K562 (cell line): ENCODE results near the gene CENPB. TPM values are rescaled to one million over a fixed set of nuclear protein-coding genes. Genes with fewer than 3 reads are reported as not detected.

Source experiments
- ATAC-seq: fragments of 200-7000 bp; cut with Tn5 transposase; 3 replicates; pipeline ENCODE4 v1.9.1; 2020; ENCODE audit warnings: moderate library complexity
- BruUV-seq: library from RNA; stranded (reverse); fragments of 400-500 nt; replicated peaks from 2 replicates; lab custom pipeline; 2021; lab: Mats Ljungman, UMichigan
- CTCF ChIA-PET: fragments of 300-600 bp; formaldehyde crosslinking; extraction: SDS; loops from one replicate; lab custom pipeline; 2021; ENCODE audit warnings: low intra/inter-chr PET ratio; lab: Yijun Ruan, JAX
- POLR2A ChIA-PET: fragments of 300-600, 350-650 bp; sonication (Branson Sonifier 250); formaldehyde crosslinking; extraction: SDS; loops from one replicate; lab custom pipeline; 2021; ENCODE audit warnings: antibody characterized with exemption, inconsistent platforms; lab: Yijun Ruan, JAX
- DNase-seq, 4 experiments: peaks; one replicate each; pipeline versions ENCODE4 v3.0.0 to v3.0.0-alpha.2; 2011 to 2018; ENCODE audit warnings: low spot score in 3 of 4, mixed read lengths in 3 of 4; ENCODE audit errors: extremely low read depth in 1 of 4
- FAIRE-seq: peaks from 2 replicates; lab custom pipeline; 2011; peaks lifted over from hg19 to GRCh38; lab: Jason Lieb, UNC
- H2AFZ ChIP-seq: 2 replicates; pipeline ENCODE4 v1.6.0; 2011; ENCODE audit warnings: low read depth, low read length, control low read depth, inconsistent platforms
- H3K27ac ChIP-seq: fragments of 200-600 bp; 3 replicates; pipeline ENCODE4 v1.8.0; 2011; ENCODE audit warnings: low read depth, mild to moderate bottlenecking, control low read depth, inconsistent platforms, low read length, moderate library complexity, mixed read lengths; ENCODE audit errors: extremely low read depth
- H3K27me3 ChIP-seq, 2 experiments: fragments of 300-600 bp in 1 of 2; 2 replicates in 1 of 2; 3 replicates in 1 of 2; pipeline versions ENCODE4 v1.6.0 to v1.8.0; 2011; ENCODE audit warnings: inconsistent platforms in 2 of 2, low read length in 2 of 2, mild to moderate bottlenecking in 1 of 2, mixed read lengths in 1 of 2, moderate library complexity in 1 of 2; ENCODE audit not compliant: control insufficient read depth in 2 of 2, insufficient read depth in 2 of 2
- H3K36me3 ChIP-seq: fragments of 300-600 bp; 3 replicates; pipeline ENCODE4 v1.8.0; 2011; ENCODE audit warnings: mild to moderate bottlenecking, low read length, inconsistent platforms; ENCODE audit not compliant: control insufficient read depth, insufficient read depth
- H3K4me1 ChIP-seq, 2 experiments: fragments of 200-600 bp in 1 of 2; replicated peaks in 1 of 2; 2 replicates in 1 of 2; 3 replicates in 1 of 2; pipeline versions ENCODE4 v1.5.1 to v1.8.0; 2011; ENCODE audit warnings: inconsistent platforms in 2 of 2, low read length in 2 of 2, mild to moderate bottlenecking in 1 of 2, mixed read lengths in 1 of 2, moderate library complexity in 1 of 2; ENCODE audit not compliant: control insufficient read depth in 2 of 2, insufficient read depth in 2 of 2
- H3K4me2 ChIP-seq: 2 replicates; pipeline ENCODE4 v1.6.1; 2011; ENCODE audit warnings: low read length, control low read depth, inconsistent platforms, mixed read lengths; ENCODE audit not compliant: insufficient read depth
- H3K4me3 ChIP-seq: fragments of 200-600 bp; sonication (generic), shearing (Covaris generic); 2 replicates; pipeline ENCODE4 v1.5.1; 2016; ENCODE audit warnings: control low read depth, inconsistent platforms
- H3K79me2 ChIP-seq: fragments of 200-600 bp; 3 replicates; pipeline ENCODE4 v1.8.0; 2011; ENCODE audit warnings: low read length, inconsistent platforms; ENCODE audit not compliant: control insufficient read depth, insufficient read depth
- H3K9ac ChIP-seq, 2 experiments: 2 replicates each; pipeline versions ENCODE4 v1.6.0 to v1.6.1; 2011; ENCODE audit warnings: low read depth in 2 of 2, low read length in 2 of 2, control low read depth in 1 of 2, inconsistent platforms in 1 of 2, mild to moderate bottlenecking in 1 of 2, mixed read lengths in 1 of 2; ENCODE audit not compliant: insufficient read depth in 1 of 2
- H3K9me1 ChIP-seq: one replicate; pipeline ENCODE4 v1.6.0; 2011; ENCODE audit warnings: inconsistent platforms, mild to moderate bottlenecking, low read length, moderate library complexity; ENCODE audit not compliant: control insufficient read depth, insufficient read depth
- H3K9me3 ChIP-seq: replicated peaks from 2 replicates; pipeline ENCODE4 v1.5.1; 2011; ENCODE audit warnings: low read depth, low read length, inconsistent platforms; ENCODE audit not compliant: control insufficient read depth, insufficient read depth
- H4K20me1 ChIP-seq: replicated peaks from 2 replicates; pipeline ENCODE4 v1.6.1; 2011; ENCODE audit warnings: low read length, inconsistent platforms, mixed read lengths; ENCODE audit not compliant: control insufficient read depth, insufficient read depth
- CBFB ChIP-seq: sonication (generic); formaldehyde crosslinking; IDR thresholded peaks from 2 replicates; pipeline ENCODE4 v1.4.0; 2020; ENCODE audit warnings: mild to moderate bottlenecking, missing genetic modification reagents
- CEBPB ChIP-seq: fragments of 450-650 bp; IDR thresholded peaks from 2 replicates; pipeline ENCODE4 v1.6.1; 2016; ENCODE audit warnings: missing genetic modification characterization, missing compliant biosample characterization
- OTX1 ChIP-seq: fragments of 450-650 bp; formaldehyde crosslinking; IDR thresholded peaks from 2 replicates; pipeline ENCODE4 v1.4.0; 2022; ENCODE audit warnings: mild to moderate bottlenecking
- RBM22 ChIP-seq: fragments of 200-400 bp; formaldehyde crosslinking; IDR thresholded peaks from 2 replicates; pipeline ENCODE4 v1.6.1; 2018; ENCODE audit warnings: low read length, low read depth; ENCODE audit not compliant: poor library complexity, severe bottlenecking
- RBM34 ChIP-seq: fragments of 200-400 bp; formaldehyde crosslinking; IDR thresholded peaks from 2 replicates; pipeline ENCODE4 v1.6.1; 2018; ENCODE audit warnings: low read length, borderline replicate concordance; ENCODE audit not compliant: insufficient read depth
- ZC3H4 ChIP-seq: sonication (generic); formaldehyde crosslinking; IDR thresholded peaks from 2 replicates; pipeline ENCODE4 v1.9.0; 2021; ENCODE audit warnings: missing genetic modification reagents, borderline replicate concordance
- WGBS: fragments of 100-300 bp; shearing (Covaris generic); methylation state at CpG from one replicate; pipeline ENCODE4 v1.1.6; 2016; ENCODE audit warnings: low coverage, mixed read lengths; ENCODE audit not compliant: insufficient coverage; ENCODE audit errors: missing lambda C conversion rate; 5-methylcytosine and 5-hydroxymethylcytosine counted together
- in situ Hi-C: fragments of 300-500 bp; cut with MboI; formaldehyde crosslinking; loops from 4 replicates; pipeline ENCODE4 v1.15.0; 2018; ENCODE audit warnings: inconsistent platforms, mixed read lengths
- intact Hi-C: fragments of 100-400 bp; cut with micrococcal nuclease; formaldehyde crosslinking; loops from 2 replicates; pipeline ENCODE4 v1.14.2; 2022
- polyA plus RNA-seq, 8 experiments: library from polyadenylated mRNA; depleted of rRNA in 4 of 8; stranded (reverse) in 5 of 8; unstranded in 3 of 8; fragments of >200 nt; fragmentation: Nextera tagmentation in 2 of 8; fragmentation: Illumina TruSeq in 1 of 8; extraction: Ambion mirVana in 2 of 8; extraction: Trizol in 1 of 8; gene quantifications; 2 replicates each; pipeline versions ENCODE4 v1.2.1 to v1.2.3, GENCODE V29; 2011 to 2014; ENCODE audit warnings: inconsistent platforms in 1 of 8, missing spikeins in 1 of 8
- total RNA-seq, 7 experiments: library from RNA; depleted of rRNA in 6 of 7; stranded (reverse); fragments of >200 nt in 6 of 7; fragmentation: Illumina TruSeq in 2 of 7; extraction: Trizol in 2 of 7; gene quantifications; 2 replicates each; pipeline versions ENCODE4 v1.2.1 to v1.2.3, GENCODE V29; 2011 to 2021; ENCODE audit warnings: low replicate concordance in 1 of 7
- TF ChIP-seq, protein P1 (sequence below): fragments of 250-450 bp; sonication (Bioruptor Pico); IDR thresholded peaks from 2 replicates; pipeline ENCODE4 v1.8.0; 2022; ENCODE audit warnings: inconsistent platforms
- TF ChIP-seq, protein P2 (sequence below): fragments of 450-650 bp; formaldehyde crosslinking; IDR thresholded peaks from 2 replicates; pipeline ENCODE4 v1.4.0; 2020; ENCODE audit warnings: mild to moderate bottlenecking, moderate library complexity

The CENPB gene
- total and polyA plus RNA-seq, 9 of the 15 experiments (the other 6 are each of a cell fraction or from before 2014, with no cell fraction given): 0.17 to 70.8 (median 24.9) TPM

DNA sequence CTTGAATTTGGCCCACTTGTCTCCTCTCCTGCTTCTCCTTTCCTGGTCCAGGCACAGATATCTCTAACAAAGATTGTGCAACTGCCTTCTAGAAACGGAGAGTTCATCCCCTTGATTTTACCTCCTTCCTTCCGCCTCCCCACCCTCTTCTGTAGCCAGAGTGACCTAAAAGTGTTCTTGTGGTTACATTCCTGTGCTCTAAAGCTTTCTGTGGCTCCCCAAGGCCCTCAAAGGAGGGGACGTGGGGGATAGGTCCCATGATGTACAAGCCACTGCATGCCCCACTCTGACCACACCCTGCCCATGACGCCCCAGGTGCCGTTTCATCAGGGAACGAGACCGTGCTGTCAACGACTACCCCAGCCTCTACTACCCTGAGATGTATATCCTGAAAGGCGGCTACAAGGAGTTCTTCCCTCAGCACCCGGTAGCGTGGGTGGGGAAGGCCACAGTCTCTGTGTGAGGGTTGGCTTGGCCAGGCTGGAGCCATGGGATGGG is 17.8 kb upstream of the CENPB start:
- 79% methylated on average over 10 of the region's 11 CpGs for WGBS
- H3K36me3 ChIP-seq: peaks cover 61% of the 10 kb centered on the region; the same call in 2 of the 3 replicates
- ATAC-seq: no peak
- no peaks in the 10 kb centered on the region for H3K9me1 ChIP-seq
- H3K4me2 ChIP-seq: no peak overlapping the region
- H4K20me1 ChIP-seq: no peaks in the 10 kb centered on the region
- ChIA-PET POLR2A (interaction anchor here (0.9 to 1.0 kb wide), 2 partner anchors 9 to 33 kb away, joined by 3 read pairs; no protein-coding TSS in a partner anchor), CTCF (no interaction called here)
- peaks cover 8 to 28% of the 10 kb centered on the region in 2 experiments; a peak in 4 of 5 replicates for H3K4me1 ChIP-seq
- no peaks in the 10 kb centered on the region for H3K9me3 ChIP-seq
- no peaks in the 10 kb centered on the region for H3K79me2 ChIP-seq
- in situ Hi-C loops: no loop called here
- FAIRE-seq: no peak
- BruUV-seq: no TSS peak
- TF ChIP-seq CEBPB (tag): peak; percentile 51; the same call in 1 of the 2 replicates
- no peak for TF ChIP-seq ZC3H4 (CRISPR knock-in tag)
- H3K27ac ChIP-seq: no peak overlapping the region; the same call in 2 of the 3 replicates
- no peaks in the 10 kb centered on the region for H3K27me3 ChIP-seq
- H3K9ac ChIP-seq: no peak overlapping the region; a peak in 1 of 4 replicates
- no peak overlapping the region for H3K4me3 ChIP-seq
- H2AFZ ChIP-seq: no peak overlapping the region
- no peak for DNase-seq
- intact Hi-C loops: no loop called here

DNA sequence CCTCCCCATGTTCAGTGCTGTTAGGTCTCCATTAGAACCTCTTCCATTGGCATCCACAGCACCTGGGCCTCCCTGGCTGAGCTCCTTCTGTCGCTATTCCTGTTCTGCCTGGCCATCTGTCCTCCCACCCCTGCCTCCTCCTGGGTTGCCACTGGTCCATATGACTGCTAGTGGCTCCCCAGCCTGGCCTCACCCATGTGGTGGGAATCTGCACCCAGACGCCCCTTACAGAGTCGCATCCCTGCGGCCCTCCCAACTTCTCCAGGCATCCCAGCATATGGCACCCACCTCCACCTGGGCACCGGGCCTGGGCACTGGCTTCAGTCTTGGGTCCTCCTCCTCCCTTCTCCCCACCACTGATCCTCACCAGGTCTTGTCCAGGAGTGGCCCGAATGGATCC is 17.3 kb upstream of the CENPB start:
- FAIRE-seq: no peak
- ChIA-PET POLR2A (no interaction called here), CTCF (no interaction called here)
- peaks cover 64% of the 10 kb centered on the region; the same call in 2 of the 3 replicates for H3K36me3 ChIP-seq
- no peak for ATAC-seq
- H3K27me3 ChIP-seq: no peaks in the 10 kb centered on the region
- H3K4me1 ChIP-seq: peaks cover 8 to 28% of the 10 kb centered on the region in 2 experiments; a peak in 4 of 5 replicates
- no peak for TF ChIP-seq RBM22
- TF ChIP-seq, protein P1, sequence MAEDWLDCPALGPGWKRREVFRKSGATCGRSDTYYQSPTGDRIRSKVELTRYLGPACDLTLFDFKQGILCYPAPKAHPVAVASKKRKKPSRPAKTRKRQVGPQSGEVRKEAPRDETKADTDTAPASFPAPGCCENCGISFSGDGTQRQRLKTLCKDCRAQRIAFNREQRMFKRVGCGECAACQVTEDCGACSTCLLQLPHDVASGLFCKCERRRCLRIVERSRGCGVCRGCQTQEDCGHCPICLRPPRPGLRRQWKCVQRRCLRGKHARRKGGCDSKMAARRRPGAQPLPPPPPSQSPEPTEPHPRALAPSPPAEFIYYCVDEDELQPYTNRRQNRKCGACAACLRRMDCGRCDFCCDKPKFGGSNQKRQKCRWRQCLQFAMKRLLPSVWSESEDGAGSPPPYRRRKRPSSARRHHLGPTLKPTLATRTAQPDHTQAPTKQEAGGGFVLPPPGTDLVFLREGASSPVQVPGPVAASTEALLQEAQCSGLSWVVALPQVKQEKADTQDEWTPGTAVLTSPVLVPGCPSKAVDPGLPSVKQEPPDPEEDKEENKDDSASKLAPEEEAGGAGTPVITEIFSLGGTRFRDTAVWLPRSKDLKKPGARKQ (CRISPR knock-in tag): no peak
- TF ChIP-seq, protein P2, sequence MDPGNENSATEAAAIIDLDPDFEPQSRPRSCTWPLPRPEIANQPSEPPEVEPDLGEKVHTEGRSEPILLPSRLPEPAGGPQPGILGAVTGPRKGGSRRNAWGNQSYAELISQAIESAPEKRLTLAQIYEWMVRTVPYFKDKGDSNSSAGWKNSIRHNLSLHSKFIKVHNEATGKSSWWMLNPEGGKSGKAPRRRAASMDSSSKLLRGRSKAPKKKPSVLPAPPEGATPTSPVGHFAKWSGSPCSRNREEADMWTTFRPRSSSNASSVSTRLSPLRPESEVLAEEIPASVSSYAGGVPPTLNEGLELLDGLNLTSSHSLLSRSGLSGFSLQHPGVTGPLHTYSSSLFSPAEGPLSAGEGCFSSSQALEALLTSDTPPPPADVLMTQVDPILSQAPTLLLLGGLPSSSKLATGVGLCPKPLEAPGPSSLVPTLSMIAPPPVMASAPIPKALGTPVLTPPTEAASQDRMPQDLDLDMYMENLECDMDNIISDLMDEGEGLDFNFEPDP: no peak
- no peak for TF ChIP-seq RBM34
- no peak for TF ChIP-seq OTX1 (CRISPR knock-in tag)
- no peak for TF ChIP-seq CBFB (CRISPR knock-in tag)
- TF ChIP-seq, all 486 proteins: peak for 0
- no peak overlapping the region for H3K27ac ChIP-seq
- H3K9ac ChIP-seq: no peak overlapping the region; a peak in 1 of 4 replicates
- no peak overlapping the region for H2AFZ ChIP-seq
- DNase-seq: no peak
- no peak overlapping the region for H3K4me3 ChIP-seq
- no peak overlapping the region for H3K4me2 ChIP-seq
- 100% methylated on average over 1 of the region's 6 CpGs for WGBS
- no peaks in the 10 kb centered on the region for H4K20me1 ChIP-seq
- no peaks in the 10 kb centered on the region for H3K79me2 ChIP-seq
- intact Hi-C loops (no loop called here), in situ Hi-C loops (no loop called here)
- no peaks in the 10 kb centered on the region for H3K9me1 ChIP-seq
- H3K9me3 ChIP-seq: no peaks in the 10 kb centered on the region
- no TSS peak for BruUV-seq
